GM18507 (cell line): ENCODE measurements around the gene SLC25A22.

Experiments
- DNase-seq: peaks from one replicate; pipeline ENCODE4 v3.0.0; 2011; ENCODE audit warnings: low read depth; ENCODE audit not compliant: insufficient read length; ENCODE audit errors: extremely low spot score
- FAIRE-seq: peaks from 2 replicates; lab custom pipeline; 2011; peaks lifted over from hg19 to GRCh38; lab: Jason Lieb, UNC

The SLC25A22 gene

DNA sequence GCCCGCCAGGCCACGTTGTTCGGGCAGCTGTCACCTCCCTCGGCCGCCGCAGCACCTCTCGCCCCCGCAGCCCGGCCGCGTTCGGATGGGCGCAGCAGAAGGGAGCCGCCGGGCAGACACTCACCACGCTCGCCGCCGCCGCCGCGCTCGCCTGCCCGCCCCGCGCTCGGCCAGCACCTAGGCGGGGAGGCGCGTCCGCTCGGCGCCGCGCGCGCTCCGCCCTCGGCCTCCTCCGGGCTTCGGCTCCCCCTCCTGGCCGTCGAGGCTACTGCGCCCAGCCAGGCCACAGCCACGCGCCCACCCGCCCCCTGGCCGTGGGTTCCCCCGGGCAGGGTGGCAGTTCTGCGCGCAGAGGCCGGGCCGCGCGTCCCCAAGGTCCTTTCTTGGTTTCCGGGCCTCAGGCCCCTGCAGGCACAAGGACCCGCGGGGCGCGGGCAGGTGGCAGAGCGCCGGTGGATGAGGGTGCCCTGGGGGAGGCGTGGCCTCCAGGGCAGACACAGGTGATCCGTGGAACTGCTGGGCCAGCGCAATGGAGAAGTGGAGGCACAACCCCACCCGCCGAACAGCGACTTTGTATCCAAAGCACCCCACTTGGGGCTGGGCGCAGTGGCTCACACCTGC, at the start of gene SLC25A22:
SLC25A22 (minus strand) TSS at position 189 of the 621 bp plus-strand sequence. CDS start 3,275 bp downstream, outside the sequence.
- FAIRE-seq (peak; percentile 70), DNase-seq (peak; percentile 78)

DNA sequence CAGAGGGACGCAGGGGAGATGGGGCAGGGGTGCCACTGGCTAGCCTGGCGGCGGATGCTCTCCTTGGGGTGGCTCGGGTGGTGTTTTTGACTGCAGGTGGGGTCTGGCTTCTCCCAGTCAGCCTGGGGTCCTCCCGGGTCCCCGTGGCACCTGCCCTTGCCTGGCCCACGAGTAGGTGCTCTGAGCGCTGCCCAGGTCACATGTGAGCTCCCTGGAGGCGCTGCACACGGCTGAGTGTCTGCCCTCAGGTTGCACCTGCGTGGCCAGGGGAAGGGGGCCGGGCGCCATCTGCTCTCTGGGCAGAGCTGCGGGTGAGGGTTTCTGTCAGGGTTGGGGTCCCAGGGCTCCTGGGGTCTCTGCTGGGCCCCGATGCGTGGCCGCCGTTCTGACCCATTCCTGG, 49.8 kb upstream of the SLC25A22 start:
- DNase-seq (no peak), FAIRE-seq (no peak)

DNA sequence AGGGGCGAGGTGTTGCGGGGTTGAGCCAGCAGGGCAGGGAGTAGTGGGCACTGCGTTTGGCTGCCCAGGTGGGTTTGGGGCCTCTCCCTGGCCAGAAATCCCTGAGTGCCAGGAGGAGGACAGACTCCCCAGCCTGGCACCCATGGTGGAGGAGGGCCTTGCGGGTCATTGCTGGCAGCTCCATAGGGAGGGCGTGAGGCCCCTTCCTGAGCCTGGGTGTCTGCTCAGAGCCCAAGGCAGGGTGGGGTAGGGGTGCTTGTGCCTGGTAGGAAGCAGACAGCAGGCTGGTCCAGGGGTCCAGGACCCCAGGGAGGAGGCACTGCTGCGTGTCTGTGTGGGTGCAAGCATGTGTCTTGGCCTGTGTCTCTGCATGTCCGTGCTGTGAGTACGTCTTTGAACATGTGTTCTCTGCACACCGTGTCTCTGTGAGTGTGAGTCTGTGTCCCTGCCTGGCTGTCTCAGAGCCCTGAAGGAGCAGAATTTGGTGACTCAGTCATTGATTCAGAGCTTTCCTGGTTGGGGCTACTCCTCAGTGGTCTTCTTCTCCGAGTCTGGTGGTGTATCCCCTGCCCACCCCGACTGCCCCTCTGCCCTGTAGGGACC, 48.5 kb upstream of the SLC25A22 start:
- DNase-seq (no peak), FAIRE-seq (no peak)

DNA sequence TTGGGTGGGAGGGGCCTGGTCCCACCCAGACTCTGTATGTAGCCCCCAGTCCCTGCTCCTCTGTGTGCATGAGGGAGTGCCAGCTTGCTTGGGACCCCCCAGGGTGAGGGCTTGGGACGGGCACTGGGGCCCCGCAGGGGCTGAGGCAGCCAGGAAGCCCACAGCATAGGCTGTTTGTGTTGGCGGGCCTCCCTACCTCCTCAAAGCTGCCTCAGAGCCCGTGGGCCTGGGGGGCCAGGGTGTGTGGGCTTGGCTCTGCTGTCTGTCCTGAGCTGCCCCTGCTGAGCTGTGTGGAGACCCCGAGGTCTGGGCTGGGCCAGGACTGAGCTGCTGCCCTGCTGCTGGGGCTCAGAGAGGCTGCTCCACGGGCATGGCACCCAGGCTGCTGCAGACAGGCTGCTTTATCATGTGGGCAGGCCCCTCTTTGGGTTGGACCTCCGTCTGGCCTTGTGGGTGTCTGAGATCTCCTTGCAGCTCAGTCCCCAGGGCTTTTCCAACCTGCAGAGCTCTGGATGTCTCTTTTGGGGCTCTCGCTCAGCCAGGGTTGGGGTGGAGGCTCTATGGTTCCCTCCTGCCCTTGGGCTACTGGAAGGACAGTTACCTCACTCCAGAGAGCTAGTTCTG, 47.9 kb upstream of the SLC25A22 start:
- no peak for DNase-seq
- FAIRE-seq = no peak

DNA sequence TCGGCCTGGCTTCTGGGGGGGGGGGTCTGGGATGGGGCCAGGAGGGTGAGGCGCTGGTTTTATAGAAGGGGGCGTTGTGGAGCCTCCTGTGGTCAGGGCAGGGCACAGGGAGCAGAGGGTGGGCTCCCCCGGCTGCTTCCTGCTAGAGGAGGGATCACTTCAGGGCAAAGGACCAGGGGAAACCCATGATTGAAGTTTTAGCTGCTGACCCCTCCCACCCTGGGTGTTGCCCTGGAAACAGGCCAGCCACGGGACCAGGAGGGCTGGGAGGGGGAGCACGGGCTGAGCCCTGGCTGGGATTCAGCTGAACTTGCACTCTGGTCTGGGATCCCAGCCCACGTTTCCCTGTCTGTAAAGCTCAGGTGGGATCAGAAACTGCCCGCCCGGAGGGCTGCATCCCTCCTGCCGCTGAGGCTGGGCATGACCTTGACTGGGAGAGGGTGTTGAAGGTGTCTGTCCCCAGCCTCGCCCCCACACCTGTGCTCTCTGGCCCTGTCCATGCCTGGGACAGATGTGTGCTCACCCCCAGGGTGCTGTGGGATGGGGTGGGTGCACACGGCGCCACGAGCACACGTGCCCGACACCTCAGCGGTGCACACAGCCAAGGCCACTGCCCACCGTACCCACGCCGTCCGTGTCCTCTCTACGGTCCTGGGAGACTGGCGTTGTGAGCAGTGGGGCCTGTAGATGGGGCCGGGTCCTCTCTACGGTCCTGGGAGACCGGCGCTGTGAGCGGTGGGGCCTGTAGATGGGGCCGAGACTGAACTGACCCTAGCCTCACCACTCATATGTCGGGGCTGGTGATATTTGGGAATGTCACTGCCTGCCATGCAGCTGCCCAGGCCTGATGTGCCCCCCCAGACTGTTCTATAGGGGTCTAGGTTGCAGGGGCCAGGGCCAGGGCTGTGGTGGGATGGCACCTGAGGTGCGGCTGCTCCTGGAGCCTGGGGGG, 46.9 kb upstream of the SLC25A22 start:
- DNase-seq (no peak), FAIRE-seq (no peak)

DNA sequence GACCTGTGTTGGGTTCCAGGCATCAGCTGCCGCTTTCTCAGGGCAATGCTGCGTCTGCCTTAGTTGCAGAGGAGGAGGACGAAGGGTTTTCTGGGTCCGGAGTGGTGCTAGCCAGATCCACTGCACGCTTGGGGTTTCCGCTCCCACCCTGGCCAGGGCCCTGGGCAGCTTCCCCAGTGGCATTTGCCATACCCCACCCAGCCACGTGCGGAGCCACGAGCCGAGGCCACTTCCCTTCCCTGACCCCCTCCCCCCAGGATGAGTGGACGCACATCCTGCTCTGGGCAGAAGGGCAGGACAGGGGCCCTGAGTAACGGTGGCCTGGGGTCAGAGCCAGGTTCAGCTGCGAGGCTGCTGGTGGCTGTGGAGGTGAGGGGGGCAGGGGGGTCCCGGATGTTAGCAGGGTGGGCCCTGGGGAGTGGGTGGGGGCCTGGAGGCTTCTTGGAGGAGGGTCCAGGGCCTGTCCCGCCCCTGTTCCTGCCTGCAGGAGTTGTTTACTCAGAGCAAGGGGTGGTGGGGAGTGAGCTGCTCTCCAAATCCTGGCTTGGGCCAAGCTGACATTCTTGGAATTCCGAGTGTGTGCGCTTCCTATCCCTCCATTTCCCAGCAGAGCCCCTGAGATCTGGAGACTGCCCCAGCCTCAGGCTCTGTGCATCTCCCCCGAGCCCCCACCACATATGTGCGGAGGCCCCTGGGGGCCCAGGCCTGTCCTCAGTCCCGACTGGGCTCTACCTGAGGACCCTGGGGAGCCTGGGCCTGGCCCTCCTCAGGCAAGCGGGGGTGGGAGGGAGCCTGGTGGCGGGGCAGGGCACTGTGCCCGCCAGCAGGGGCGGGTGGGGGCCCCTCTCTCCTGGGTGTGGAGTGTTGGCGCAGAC, 46.0 kb upstream of the SLC25A22 start:
- FAIRE-seq = no peak
- DNase-seq = no peak

DNA sequence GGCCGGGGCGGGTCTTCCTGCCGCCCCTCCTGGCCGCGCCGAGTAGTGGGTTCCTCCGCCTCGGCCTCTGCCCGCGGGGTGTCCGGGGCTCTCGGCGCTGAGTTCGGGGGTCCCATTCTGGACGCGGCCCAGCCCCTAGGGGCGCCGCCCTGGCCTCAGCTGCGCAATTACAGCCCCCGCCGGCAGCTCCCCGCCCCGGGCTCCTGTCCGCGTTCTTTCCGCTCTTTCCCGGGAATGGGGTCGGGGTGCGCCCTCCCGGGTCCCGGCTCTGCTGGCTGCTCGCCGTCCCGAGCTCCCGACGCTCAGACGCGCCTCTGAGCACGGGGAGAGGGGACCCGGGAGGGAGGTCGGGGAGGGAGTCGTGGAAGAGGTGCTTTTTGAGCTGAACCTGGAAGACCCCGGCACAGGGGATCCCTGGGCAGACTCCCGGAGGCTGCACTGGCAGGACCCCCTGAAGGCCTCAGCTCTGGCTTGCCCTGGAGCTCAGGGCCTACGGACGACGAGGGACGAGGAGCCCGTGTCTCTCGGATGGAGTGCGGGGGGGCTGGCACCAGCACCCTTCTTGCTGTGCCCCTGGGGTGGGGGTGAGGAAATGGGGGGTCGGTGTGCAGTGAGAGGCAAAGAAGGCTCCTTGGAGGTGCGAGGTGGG, 45.1 kb upstream of the SLC25A22 start:
- FAIRE-seq = no peak
- DNase-seq = no peak

DNA sequence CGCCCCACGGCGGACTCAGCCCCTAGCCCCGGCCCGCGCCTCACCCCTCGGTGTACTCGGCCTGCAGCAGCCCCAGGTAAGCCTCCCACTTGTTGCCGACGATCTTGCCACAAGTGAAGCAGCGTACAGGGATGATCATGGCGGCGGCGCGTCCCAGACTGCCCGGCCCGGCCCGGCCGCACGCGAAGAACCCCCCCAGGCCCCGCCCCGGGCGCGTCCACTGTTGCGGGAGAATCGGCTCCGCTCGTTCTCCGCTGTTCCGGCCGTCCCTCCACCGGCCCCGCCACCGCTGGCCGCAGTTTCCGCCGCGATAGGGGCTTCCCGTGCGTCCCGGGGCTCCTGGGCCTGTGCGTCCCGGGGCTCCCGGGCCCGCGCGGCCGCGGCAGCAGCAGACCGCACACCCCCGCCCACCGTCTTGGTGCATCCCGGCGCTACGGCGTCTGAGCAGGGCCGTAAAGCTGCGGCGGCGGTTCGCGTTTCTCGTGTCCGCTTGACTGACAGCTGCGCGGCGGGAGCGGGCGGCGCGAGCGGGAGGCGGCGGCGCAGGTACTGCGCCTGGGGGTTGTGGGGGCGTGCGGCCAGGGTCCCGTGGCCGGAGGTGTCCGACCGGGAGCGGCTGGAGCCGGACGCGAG, 44.4 kb upstream of the SLC25A22 start, which contains the start of the genes POLR2L and TSPAN4:
POLR2L (minus strand) TSS at position 160 of the 633 bp plus-strand sequence; CDS start at position 139, 21 bp downstream.
TSPAN4 (plus strand) TSS at position 483 of the 633 bp plus-strand sequence. CDS start 7,453 bp downstream, outside the sequence.
- FAIRE-seq (peak; percentile 89), DNase-seq (peak; percentile 87)

DNA sequence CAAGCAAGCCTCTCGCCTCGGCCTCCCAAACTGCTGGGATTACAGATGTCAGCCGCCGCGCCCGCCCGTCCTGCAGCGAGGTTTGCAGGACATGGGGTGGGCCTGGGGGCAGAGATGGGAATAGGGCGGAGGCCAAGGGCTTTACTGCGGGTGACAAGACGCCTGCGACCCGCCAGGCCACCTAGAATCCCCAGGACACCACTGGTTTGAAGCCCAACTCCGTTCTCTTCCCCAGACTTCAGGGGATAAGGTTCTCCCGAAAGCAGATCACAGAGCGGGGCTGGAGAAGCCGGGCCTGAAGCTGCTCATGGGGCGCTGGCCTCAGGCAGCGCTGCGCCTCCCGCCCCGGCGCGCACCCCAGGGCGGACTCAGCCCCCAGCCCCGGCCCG, 43.9 kb upstream of the SLC25A22 start:
- no peak for DNase-seq
- no peak for FAIRE-seq

DNA sequence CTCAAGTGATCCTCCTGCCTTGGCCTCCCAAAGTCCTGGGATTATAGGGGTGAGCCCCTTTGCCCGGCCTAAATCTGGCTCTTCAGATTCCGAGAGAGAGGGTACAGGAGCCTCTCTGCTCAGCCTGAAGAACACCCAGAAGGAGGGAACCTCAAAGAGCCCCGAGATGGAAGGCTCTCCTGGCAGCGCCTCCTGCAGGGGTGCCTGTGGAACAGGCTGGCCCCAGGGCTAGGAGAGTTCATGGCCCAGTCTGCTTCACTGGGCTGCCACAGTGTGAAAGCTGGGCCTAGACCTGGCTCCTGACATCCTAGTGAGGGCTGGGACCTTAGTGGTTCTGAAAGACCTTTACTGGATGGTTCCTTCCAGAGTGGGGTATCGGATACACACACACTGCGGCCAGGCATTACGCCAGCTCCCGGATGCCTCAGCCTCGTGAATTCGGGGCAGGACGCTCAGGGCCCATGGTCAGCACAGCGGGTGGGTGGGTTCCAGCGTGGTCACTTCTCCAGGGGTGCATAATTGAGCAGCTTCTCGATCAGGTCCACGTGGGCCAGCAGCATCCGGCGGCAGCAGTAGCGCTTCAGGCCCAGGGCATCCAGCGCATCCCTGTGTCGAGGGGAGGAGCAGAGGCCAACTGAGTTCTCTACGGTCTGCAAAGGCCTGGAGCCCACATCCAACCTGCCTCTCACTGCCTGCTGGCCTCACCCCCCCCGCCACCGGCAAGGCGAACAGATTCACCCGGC, 42.0 kb upstream of the SLC25A22 start:
- DNase-seq = no peak
- FAIRE-seq = no peak

DNA sequence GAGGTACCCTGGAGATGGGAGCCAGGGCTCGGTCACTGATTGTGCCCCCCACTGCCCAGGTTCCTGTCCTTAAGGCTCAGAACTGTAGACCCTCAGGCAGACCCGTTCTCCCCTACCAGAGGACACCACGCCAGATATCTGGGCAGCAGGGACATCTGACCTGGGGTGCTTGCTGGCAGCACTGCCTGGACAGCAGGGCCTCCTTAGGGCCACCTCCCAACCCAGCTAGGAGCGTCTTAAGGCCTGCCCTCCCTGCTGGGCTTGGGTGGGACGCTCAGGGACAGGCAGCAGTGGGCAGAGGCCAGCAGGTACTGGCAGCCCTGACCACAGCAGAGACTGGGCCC, 41.2 kb upstream of the SLC25A22 start:
- FAIRE-seq (no peak), DNase-seq (no peak)

DNA sequence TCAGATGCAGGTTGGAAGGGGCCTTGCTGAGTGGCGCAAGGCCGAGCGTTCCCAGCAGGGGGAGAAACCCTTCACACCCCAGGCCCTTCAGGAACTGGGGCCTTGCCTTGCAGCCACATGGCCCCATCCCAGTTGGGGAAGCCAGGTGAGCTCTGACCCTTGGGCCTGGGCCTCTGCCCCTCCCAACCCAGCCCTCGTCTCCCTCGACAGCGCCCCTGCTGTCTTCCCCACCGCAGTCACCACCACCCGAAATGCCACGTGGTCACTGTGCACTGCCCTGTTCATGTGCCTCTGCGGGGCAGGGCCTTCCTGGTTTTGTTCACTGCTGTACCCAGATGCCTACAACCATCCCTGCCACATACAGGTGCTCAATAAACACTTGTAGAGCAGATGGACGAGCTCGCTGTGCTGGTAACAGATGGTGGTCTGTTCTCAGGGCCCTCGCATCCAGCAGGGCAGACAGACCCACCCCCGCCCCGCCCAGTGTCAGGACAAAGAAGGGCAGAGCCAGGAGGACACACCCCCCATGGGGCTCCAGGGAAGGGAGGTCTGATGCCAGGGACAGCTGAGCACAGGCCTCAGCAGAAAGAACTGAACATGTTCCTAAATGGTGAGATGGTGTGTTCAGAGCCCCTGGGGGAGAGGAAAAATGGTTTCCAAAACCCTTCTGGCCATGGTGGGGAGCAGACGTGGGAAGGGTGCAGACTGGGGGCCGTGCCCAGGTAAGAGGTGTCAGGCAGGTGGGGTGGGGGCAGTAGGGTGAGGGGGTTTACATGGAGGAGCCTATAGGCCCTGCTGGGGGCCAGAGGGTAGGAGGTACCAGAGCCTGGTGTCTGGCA, 40.6 kb upstream of the SLC25A22 start:
- FAIRE-seq = no peak
- no peak for DNase-seq

DNA sequence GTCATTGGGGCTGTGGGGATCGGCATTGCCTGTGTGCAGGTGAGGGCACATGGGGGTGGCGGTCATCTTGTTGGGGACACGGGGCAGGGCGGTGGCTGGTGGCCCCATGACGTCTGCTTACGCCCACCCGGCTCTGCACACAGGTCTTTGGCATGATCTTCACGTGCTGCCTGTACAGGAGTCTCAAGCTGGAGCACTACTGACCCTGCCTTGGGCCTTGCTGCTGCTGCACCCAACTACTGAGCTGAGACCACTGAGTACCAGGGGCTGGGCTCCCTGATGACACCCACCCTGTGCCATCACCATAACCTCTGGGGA, 39.9 kb upstream of the SLC25A22 start:
- no peak for FAIRE-seq
- DNase-seq = no peak

DNA sequence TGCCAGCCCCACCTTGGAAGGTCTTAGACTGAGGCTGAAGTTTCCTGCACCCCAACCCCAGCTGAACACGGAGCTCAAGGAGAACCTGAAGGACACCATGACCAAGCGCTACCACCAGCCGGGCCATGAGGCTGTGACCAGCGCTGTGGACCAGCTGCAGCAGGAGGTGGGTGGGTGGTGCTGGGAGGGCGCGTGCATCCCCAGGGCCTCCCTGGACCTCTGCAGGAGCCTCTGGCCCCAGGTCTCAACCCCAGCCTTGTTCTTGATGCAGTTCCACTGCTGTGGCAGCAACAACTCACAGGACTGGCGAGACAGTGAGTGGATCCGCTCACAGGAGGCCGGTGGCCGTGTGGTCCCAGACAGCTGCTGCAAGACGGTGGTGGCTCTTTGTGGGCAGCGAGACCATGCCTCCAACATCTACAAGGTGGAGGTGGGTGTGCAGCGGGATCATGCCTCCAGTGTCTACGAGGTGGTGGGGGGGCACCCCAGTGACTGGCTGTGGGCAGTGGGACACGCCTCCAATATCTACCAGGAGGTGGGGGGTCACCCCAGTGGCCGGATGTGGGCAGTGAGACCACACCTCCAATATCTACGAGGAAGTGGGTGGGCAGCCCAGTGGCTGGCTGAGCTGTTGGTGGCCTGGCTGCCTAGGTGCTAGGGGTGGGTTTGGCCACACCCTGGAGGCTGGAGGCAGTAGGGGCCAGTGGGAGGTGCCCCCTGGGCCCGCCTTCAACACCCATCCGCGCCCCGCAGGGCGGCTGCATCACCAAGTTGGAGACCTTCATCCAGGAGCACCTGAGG, 39.3 kb upstream of the SLC25A22 start:
- FAIRE-seq = no peak
- DNase-seq = no peak

DNA sequence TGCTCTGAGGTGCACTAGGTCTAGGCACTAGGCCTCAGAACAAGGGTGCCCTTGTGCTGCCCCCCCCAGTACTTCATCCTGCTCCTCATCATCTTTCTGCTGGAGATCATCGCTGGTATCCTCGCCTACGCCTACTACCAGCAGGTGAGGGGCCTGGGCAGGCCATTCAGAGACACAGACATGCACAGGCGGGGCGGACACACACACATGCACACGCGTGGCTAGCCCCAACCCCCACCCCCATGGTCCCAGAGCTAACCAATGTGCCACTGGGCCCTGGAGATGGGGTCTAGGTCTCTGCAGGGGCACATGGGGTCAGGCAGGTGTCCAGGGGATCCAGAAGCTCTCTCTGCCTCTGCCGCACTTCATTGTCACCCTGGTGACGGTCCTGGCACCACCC, 38.6 kb upstream of the SLC25A22 start:
- FAIRE-seq (no peak), DNase-seq (no peak)

DNA sequence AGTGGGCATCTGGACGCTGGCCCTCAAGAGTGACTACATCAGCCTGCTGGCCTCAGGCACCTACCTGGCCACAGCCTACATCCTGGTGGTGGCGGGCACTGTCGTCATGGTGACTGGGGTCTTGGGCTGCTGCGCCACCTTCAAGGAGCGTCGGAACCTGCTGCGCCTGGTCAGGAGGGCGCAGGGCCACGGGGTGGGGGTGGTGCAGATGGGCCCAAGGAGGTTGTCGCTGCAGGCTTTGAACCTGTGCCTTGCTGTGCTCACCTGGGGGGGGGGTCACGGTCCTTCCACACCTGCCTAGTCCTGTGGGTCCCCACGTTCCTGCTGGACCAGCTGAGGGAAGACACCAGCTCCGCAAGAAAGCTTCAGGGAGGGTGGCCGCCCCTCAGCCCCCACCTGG, 38.2 kb upstream of the SLC25A22 start:
- DNase-seq = no peak
- FAIRE-seq = no peak
